Putamen (tissue), 1 donor: Measurements from ENCODE around the gene ATP8A1.
"Not testable (repeated sequence)": the region's sequence is repeated elsewhere in the genome, so short reads cannot be mapped to it uniquely, and the experiment has no call there.

ENCODE experiments used
- DNase-seq: peaks from one replicate; pipeline ENCODE4 v3.0.0-alpha.2; 2016; ENCODE audit warnings: low spot score

ATP8A1 gene

DNA sequence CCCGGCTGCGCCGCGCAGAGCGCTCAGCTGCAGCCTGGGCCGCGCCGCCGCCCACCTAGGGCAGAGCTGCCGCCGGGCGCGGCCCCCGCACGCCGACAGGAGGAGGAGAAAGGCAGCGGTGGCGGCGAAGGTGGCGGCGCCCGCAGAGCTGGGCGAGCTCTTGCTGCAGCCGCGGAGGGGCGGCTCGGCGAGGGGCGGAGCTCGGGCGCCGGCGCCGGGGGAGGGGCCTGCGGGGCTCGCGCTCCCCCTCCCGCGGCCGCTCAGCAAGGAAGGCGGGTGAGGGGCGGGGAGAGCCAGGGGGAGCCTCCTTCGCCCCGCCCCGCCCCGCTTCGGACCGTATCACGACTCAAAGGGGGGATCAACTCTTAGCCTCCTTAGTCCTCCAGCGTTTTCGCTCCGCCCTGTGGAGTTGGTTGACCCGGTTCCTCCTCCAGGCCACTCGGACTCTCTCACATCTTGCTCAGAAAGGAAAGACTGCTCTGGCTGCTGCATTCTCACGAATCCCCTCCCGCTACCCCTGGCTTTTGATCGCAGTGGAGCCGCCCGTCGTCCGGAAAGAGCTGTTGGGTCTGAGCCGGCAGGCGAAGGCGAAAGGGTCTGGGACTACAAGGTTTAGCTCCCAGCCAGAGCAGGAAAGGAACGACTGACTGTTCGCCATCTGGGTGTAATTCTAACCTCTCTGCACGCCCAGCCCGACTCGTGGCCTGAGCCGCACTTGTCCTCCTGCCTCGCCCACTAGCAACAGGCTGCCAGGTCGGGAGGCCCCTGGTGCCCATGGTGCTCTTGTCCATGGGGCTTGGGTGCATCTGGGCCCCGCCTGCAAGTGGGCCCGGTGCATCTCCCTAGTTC, at the start of gene ATP8A1:
Gene ATP8A1 (minus strand): TSS at position 162 of the 849 bp plus-strand sequence. CDS start 232 bp downstream, outside the sequence.
- DNase-seq = peak; percentile 97

DNA sequence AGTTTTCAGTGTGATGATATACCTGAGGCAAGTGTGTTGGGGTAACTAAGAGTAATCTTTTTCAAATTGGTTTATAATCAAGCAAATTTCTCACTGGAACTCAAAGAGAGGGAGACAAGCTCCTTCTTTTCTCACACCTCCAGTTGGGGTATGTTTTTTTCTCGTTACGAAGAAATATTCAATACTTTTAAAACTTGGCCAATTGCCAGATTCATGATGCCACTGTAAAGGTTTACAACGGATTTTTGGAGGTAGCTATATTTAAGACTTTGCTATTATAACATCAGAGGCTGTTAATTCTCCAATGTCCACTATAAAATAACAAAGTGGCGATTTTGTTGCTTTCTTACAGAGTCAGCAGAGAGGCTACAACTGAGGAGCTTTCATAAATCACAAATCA, 49.2 kb upstream of the ATP8A1 start:
- no peak for DNase-seq

DNA sequence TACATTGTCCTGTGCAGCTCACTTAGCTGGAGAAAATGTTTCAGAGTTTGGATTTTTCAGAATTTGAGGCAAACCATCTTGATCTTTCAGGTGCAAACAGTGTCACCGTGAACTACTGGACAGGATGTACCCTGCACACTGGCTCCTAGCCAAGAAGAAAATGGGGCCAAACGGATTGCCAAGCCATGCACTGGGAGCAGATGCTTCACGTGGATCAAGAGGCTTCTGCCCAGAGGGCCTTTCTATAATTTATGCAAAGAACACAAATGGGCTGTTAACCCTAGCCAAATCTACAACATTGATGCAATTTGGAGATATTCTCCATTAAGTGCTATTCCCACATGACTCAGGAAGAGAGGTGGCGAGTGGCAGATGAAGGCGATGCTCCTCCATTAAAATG, 46.9 kb upstream of the ATP8A1 start:
- no peak for DNase-seq

DNA sequence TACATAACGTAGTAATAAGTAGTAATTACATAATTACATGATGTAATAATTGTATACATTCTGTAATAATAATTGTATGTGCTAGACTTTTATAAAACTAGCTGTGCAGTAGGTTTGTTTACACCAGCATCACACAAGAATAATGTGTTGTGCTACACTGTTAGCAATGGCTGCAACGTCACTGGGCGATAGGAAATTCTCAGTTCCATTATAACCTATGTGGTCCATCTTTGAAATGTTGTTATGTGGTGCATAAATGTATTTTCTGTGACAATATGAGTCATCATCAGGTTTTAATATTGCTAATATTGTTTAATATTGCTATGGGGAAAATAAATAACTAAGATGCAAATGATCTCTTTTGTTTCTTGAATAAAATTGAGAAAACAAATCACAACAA, 46.0 kb upstream of the ATP8A1 start:
- no peak for DNase-seq

DNA sequence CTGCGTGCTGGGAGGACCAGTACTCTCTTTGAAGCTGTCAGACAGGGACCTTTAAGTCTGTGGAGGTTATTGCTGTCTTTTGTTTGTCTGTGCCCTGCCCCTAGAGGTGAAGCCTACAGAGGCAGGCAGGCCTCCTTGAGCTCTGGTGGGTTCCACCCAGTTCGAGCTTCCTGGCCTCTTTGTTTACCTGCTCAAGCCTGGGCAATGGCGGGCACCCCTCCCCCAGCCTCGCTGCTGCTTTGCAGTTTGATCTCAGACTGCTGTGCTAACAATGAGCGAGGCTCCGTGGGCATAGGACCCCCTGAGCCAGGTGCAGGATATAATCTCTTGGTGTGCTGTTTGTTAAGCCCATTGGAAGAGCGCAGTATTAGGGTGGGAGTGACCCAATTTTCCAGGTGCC, 44.9 kb upstream of the ATP8A1 start:
- DNase-seq = not testable (repeated sequence)

DNA sequence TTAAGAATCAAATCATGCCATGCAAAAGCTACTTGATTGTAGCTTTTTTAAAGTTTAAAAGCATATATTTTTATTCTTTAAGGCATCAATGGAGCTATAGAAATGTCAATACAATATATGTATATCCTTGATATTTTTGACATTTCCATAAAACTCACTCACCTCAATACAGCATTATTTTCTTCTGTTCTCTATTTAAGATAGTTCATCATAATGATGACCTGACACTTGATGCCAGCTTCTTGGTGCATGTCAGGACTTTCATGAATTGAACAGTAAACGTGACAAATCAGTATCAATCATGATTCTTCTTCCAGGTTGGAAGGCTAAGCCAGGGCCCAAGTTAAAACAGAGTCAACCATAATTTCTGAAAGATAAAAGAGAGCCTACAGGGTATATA, 33.6 kb upstream of the ATP8A1 start:
- DNase-seq = no peak

DNA sequence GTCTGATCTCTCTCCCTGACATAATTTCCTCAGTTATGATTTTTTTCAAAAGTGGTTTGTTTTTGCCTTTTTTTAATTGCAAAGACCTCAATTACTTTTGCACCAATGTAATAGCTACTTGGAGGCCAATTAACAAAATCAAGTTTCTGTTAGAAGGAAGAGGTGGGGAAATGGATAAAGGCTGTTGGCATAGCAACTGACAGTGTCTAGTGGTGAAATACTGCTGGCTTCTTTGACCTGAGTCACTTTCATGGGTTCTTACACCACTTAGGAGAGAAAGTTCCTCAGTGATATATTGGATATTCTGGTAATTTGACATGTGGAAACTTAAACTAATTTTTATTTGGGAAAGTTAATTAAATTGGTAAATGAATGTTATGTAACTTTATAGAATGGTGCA, 26.5 kb upstream of the ATP8A1 start:
- no peak for DNase-seq

DNA sequence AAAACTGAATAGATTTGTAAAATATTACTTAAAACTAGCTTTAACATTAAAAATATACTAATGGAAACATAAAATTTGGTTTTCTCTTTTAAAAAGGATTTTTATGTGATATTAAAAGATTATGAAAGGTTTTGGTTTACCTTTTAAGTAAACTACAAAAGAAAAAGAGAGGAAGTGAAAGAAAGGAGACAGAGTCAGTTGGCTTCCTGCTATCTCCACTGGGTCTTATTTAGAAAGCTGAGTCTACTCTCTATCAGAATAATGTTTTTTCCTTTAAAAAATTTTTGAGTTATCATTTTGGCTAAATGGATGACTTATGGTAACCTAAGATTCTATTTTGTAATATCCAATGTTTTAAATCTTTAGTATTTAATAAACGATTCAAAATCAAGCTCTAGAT, 21.6 kb upstream of the ATP8A1 start:
- no peak for DNase-seq

DNA sequence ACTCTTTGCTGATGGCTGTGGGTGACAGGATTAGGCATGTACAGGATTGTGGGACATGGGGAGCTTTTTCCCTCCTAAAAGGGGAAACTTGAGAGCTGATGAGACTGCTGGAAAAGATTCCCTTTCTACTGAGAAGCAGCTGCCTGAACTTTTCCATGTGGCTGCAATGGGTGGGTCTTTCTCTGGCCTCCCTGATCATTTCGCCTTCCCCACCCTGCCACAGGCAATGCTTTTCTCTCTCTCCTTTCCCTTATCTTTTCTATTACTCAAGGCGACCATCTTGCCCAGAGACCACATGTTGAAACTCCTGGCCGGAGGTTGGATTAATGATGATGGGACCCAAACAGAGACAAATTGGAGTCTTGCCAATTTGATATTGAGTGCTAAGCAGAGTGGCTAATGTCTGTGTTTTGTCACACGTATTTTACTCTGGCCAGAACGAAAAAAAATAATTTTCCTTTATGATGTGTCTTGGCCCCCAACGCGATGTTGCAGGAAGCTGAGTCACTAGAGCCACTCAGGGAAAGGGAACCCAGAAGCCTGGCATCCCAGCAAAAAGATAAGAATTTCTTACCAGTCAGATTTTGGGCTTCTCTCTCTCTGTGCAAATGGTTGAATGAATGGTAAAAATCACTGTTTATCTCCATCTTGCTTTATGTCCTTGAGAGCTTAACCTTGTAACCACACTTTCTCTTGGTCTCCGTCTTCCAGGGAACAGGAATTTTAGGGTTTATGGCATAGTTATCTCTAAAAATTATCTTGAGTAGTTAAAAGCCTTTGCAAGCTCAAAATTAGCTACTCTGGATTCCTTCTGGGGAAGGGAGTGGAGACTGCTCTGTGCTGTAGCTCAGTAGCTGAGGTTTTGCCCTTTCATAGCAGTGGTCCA, 19.4 kb upstream of the ATP8A1 start:
- no peak for DNase-seq

DNA sequence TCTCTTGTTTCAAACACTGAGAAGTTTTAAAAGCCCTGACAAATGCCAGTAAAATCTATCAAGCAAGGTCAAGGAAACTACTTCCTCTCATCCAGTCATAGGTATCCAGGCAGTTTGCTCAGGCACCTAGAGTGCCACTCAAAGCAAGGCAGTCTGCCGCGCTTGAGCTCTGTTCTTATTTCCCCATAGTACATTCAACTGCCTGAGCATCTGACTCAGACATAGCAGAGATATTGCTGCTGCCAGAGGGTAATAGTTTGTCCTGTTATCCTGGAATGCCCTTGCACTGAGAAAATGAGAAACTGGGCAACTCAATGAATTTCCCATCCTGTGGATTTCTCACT, 16.1 kb upstream of the ATP8A1 start:
- no peak for DNase-seq

DNA sequence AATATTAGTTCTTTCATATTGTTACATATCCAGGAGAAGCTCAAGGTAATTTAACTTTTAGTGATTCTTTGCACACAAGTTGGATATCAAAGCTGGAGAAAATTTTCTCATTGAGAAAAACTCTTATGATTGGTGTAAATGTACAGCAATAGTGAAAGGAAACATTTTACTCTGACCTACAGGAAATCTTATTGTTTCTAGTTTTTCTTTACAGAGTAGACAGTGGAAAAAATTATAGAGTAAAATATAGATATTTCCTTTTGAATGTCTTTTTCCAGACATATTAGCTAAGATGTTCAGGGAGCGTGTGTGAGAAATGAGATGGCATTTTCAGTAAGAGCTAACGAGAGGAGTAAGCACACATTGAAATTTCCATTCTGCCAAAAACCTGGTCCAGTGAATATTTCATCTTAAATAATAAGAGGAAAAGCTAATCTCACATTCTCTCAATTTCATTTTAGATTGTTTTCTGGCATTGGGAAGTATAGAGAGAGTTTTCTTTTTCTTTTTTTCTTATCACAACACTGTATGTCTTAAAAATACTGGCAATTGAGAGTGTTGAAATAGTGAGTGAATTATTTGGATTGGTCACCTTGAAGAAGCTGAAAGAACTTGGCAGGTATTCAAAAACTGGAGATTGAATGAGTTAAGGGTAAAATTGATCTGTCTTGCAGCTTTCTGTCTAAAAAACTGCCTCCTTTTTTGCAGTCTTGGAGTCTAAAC, 15.6 kb upstream of the ATP8A1 start:
- DNase-seq = no peak

DNA sequence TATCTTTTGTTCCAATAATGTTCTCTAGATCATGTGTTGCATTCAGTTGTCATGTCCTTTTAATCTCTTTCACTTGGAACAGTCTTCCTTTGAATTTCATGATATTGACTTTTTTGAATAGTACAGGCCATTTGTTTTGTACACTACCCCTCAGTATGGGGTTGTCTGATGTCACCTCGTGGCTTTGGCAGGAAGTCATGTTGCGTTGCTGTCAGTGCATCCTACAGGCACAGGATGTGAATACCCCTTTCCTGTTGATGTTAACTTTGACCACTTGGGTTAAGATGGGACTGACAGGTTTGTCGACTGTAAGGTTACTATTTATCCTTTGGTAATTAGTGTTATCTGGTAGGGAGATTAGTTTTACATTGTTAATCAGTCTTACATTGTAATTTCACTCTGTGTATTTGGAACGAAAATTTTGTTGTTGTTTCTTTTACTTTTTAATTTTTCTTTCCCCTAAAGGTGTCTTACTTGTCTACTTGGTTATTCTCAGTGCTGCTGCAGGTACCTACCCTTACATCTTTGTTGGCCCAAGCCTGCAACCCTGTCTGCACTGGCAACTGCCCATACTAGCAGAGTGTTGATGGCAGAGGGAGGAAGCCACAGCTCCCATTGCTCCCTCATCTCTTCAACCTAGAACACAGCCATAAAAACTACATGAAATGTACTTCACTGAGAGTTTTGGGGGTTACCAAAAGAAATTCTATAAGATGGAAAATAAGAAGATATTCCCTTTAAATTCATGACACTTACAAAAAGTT, 14.7 kb upstream of the ATP8A1 start:
- no peak for DNase-seq

DNA sequence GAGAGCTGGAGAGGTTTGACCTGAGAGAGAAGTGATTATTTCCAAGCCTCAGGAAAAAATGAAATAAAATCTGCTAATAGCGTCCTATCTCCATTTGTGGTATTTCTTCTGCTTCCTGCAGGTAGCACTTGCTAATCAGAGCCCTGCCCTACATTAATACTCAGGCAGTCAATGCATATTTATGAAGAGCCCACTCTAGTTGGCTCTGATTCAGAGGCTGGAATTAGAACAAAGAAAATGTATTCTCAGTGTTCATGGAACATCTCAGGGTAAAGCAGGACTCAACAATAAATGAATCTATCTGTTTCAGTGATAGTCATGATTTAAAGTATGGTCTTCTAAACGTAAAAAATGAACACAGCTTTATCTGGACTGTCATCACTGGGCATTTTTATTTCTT, 1.4 kb upstream of the ATP8A1 start:
- no peak for DNase-seq

DNA sequence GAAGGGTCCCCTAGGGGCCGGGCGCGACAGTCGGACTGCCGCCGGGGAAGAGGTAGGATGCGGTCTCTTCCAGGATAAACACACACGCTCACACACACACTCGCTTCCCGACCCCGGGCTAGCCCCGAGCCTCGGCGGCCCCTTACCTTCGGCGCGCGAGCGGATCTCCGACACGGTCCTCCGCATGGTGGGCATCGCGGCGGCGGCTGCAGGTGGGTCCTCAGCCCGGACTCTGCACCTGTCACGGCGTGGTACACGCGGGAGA, 294 bp downstream of the ATP8A1 start:
- no peak for DNase-seq

DNA sequence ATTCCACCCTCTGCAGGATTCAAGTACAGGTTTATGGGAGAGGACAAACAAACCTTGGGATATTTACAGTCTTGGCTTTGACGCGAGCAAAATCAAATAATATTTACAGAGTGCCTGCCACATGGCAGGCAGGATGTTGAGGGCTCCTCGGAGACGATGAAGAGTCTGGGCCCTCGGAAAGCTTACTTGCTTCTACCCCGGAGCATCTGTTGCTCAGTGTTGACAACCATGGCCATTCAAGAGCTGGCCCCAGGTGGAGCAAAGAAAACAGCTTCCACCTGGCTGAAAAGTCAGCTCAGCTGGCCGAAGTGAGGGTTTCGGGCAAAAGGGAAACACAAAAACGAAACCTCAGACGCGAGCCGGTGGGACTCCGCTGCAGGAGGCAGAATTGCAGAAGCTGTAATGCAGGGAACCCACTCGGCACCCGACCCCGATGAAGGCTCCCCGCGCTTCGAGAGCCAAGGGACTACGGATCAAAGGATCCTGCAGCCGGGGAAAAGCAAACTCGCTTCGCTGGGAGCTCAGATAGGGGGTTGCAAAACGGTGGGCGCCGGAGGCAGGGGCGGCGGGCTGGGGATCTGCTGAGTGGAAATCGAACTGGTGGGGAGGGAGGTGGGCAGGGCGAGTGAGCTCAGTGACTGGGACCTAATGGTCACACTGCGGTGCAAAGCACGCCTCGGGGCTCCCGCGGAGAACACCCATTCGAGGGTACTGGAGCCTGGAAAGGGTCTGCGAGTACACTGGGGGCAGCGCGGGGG, 805 bp downstream of the ATP8A1 start:
- DNase-seq = no peak

DNA sequence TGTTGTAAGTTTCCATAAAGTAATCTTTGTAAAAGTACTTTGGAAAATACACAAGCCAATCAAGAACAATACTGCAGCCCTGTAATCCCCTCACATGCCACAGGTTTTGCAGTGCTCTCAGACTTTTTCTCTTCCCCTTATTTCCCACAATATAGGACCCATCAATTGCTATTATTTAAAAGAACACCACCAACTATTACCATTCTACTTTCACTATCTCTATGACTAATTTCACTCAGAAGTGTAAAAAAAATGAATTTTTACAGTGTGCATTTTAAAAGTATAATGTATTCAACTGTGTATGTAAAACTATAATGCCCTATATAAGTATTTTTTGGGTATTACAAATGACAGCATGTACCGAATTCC, 1.7 kb downstream of the ATP8A1 start:
- DNase-seq = no peak

DNA sequence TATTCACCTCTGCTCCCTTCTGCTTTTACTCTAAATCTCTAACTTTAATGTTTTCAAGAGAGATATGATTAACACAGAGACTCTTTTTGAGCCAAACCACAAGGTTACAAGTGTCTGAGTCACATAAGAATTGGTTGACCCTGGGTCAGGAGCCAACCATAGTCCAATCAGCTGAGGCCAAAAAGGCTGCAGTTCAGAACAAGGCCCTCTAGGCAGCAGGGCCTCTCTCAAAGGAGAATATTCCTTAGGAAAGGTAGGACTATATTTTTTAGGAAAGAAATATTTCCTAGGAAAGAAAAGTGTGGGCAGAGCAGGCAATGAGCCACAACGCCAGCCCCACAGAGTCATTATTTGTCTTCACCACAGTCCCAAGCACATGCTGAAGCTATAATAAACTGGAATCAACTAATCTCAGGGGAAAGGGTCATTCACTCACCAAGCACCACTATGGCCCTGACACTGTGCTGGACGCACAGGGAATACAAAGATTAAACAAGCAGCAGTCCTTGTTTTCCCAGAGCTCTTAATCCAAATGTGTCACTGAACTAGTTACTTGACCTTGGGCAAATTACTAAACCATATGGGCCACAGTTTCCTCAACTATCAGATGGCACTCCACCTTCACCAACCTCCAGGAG, 2.2 kb downstream of the ATP8A1 start:
- DNase-seq = no peak

DNA sequence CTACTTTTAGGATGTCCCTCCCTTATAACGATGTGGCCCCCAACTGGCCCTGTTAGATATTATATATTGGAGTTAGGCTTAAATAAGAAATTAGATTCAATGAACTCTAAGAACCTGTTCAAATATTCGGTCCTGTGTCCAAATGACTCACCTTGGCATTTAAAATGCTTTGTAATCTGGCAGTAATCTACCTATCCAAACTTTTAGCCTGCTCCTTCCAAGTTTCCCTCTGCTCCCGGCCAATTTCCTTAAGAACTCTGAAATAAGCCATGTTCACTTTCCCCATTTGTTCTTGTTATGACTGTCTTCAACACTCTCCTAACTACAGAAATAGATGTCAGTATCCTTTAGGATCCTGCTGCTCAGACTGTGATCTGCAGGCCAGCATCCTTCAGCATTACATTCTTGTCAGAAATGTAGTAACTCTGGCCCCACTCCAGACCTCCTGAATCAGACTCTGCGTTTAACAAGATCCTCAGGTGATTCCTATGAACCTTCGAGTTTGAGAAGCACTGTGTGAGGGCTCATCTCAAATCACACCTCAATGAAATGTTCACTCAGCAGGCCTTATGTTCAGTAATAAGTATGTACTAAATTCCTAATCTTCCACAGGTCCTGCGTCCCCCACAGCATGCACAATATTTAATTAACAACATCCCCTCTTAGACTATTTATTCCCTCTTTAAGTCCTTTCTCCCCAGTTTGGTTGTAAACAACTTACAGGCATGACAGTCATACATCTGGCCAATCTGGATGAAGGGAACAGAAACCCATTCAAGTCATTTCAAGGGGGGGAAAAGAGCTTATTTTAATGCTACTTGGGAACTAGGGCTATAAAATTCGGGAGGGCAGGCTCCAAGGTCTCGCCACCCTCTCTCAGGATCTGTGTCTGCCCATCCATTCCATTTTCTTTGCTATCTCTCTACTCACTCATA, 3.0 kb downstream of the ATP8A1 start:
- DNase-seq = no peak

DNA sequence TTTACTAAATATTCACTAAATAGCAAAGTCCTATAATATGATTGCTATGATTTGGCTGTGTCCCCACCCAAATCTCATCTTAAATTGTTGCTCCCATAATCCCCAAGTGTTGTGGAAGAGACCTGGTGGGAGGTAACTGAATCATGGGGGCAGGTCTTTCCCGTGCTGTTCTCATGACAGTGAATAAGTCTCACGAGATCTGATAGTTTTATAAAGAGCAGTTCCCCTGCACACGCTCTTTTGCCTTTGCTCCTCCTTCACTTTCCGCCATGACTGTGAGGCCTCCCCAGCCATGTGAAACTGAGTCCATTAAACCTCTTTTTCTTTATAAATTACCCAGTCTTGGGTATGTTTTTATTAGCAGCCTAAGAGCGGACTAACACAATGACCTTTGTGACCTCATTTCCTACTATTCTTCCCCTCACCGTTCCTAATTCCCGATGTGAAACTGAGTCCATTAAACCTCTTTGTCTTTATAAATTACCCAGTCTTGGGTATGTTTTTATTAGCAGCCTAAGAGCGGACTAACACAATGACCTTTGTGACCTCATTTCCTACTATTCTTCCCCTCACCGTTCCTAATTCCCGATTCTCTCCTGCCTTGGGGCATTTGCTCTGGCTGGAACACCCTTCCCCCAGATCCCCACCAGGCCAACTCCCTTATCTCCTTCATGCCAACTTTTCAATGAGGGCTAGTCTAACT, 4.2 kb downstream of the ATP8A1 start:
- DNase-seq = not testable (repeated sequence)
